CD4-positive, alpha-beta T cell treated with Interleukin-6 for 4 hours (primary cell): ENCODE measurements around the gene GALK1.

Experiments
- DNase-seq: peaks from one replicate; pipeline ENCODE4 v3.0.0-alpha.2; 2020; ENCODE audit warnings: mixed read lengths

Gene GALK1

GRCh38 chr17:75783803-75784472, 18.9 kb upstream of the GALK1 start:
- no peak for DNase-seq

GRCh38 chr17:75783069-75783783, 18.2 kb upstream of the GALK1 start:
- DNase-seq, result no peak

- no peak for DNase-seq
Measured at GRCh38 chr17:75779987-75780889, 15.2 kb upstream of the GALK1 start.

- DNase-seq, result peak; percentile 95
Measured at GRCh38 chr17:75779250-75779986, 14.4 kb upstream of the GALK1 start.

- DNase-seq, result no peak
Measured at GRCh38 chr17:75778861-75779249, 13.9 kb upstream of the GALK1 start.

- peak; percentile 47 for DNase-seq
Measured at GRCh38 chr17:75778066-75778860, 13.3 kb upstream of the GALK1 start.

GRCh38 chr17:75777296-75777922, 12.4 kb upstream of the GALK1 start:
- no peak for DNase-seq

GRCh38 chr17:75776386-75777295, 11.6 kb upstream of the GALK1 start:
- DNase-seq, result peak; percentile 22

GRCh38 chr17:75774991-75775668, 10.1 kb upstream of the GALK1 start:
- no peak for DNase-seq

- no peak for DNase-seq
Measured at GRCh38 chr17:75774471-75774990, 9.5 kb upstream of the GALK1 start.

GRCh38 chr17:75773808-75774470, 8.9 kb upstream of the GALK1 start:
- no peak for DNase-seq

GRCh38 chr17:75773121-75773807, 8.3 kb upstream of the GALK1 start:
- no peak for DNase-seq

GRCh38 chr17:75771334-75772281, 6.6 kb upstream of the GALK1 start:
- DNase-seq, result no peak

- DNase-seq, result no peak
Measured at GRCh38 chr17:75769536-75769935, 4.5 kb upstream of the GALK1 start.

- DNase-seq, result no peak
Measured at GRCh38 chr17:75767881-75768280, 2.9 kb upstream of the GALK1 start.

GRCh38 chr17:75765981-75766380, 989 bp upstream of the GALK1 start:
- no peak for DNase-seq

GRCh38 chr17:75764417-75764710, 628 bp downstream of the GALK1 start:
- no peak for DNase-seq
